HepG2 (cell line): ENCODE results near the gene SMAD7. TPM values are rescaled to one million over a fixed set of nuclear protein-coding genes. Genes with fewer than 3 reads are reported as not detected.

Experiments
- AFF4 ChIP-seq: sonication (generic); formaldehyde crosslinking; IDR thresholded peaks from 2 replicates; pipeline ENCODE4 v1.4.0; 2020; ENCODE audit warnings: missing genetic modification reagents
- EEA1 ChIP-seq: sonication (generic); formaldehyde crosslinking; IDR thresholded peaks from 2 replicates; pipeline ENCODE4 v1.5.1; 2020; ENCODE audit warnings: mild to moderate bottlenecking, missing genetic modification reagents, borderline replicate concordance
- GZF1 ChIP-seq: sonication (generic); formaldehyde crosslinking; IDR thresholded peaks from 2 replicates; pipeline ENCODE4 v1.5.1; 2020; ENCODE audit warnings: mild to moderate bottlenecking, missing genetic modification reagents
- HDAC6 ChIP-seq: fragments of 200-600 bp; sonication (generic); IDR thresholded peaks from 2 replicates; pipeline ENCODE4 v1.7.0; 2017; ENCODE audit warnings: mild to moderate bottlenecking, antibody characterized with exemption, low read length, low read depth
- HHEX ChIP-seq: IDR thresholded peaks from 2 replicates; pipeline ENCODE4 v1.6.1; 2016; ENCODE audit warnings: control low read depth
- KLF12 ChIP-seq: sonication (generic); formaldehyde crosslinking; IDR thresholded peaks from 2 replicates; pipeline ENCODE4 v1.4.0; 2020; ENCODE audit warnings: missing genetic modification reagents, borderline replicate concordance
- LBX2 ChIP-seq: sonication (generic); formaldehyde crosslinking; IDR thresholded peaks from 2 replicates; pipeline ENCODE4 v1.5.0; 2020; ENCODE audit warnings: missing genetic modification reagents, mild to moderate bottlenecking, borderline replicate concordance
- MBD4 ChIP-seq: IDR thresholded peaks from 2 replicates; pipeline ENCODE4 v1.6.1; 2012; ENCODE audit warnings: low read length, inconsistent platforms, borderline replicate concordance
- MEIS1 ChIP-seq: sonication (generic); formaldehyde crosslinking; IDR thresholded peaks from 2 replicates; pipeline ENCODE4 v1.9.0; 2021; ENCODE audit warnings: mild to moderate bottlenecking, missing genetic modification reagents, moderate library complexity, borderline replicate concordance
- NFAT5 ChIP-seq: sonication (generic); formaldehyde crosslinking; IDR thresholded peaks from 2 replicates; pipeline ENCODE4 v1.4.0; 2020; ENCODE audit warnings: missing genetic modification reagents
- RARA ChIP-seq: IDR thresholded peaks from 2 replicates; pipeline ENCODE4 v1.6.1; 2016; ENCODE audit warnings: missing genetic modification reagents, missing compliant biosample characterization
- THAP11 ChIP-seq: IDR thresholded peaks from 2 replicates; pipeline ENCODE4 v1.6.1; 2016; ENCODE audit warnings: missing biosample characterization, missing genetic modification reagents
- ZFY ChIP-seq: sonication (generic); formaldehyde crosslinking; IDR thresholded peaks from 2 replicates; pipeline ENCODE4 v1.4.0; 2020; ENCODE audit warnings: missing genetic modification reagents
- ZNF34 ChIP-seq: sonication (generic); formaldehyde crosslinking; IDR thresholded peaks from 2 replicates; pipeline ENCODE4 v1.4.0; 2020; ENCODE audit warnings: mild to moderate bottlenecking, missing genetic modification reagents, borderline replicate concordance
- ZNF343 ChIP-seq: sonication (generic); formaldehyde crosslinking; IDR thresholded peaks from 2 replicates; pipeline ENCODE4 v1.4.0; 2020; ENCODE audit warnings: mild to moderate bottlenecking, missing genetic modification reagents
- ZNF350 ChIP-seq: sonication (generic); formaldehyde crosslinking; IDR thresholded peaks from 2 replicates; pipeline ENCODE4 v1.4.0; 2020; ENCODE audit warnings: mild to moderate bottlenecking, low read depth, missing genetic modification reagents, borderline replicate concordance
- ZNF552 ChIP-seq: sonication (generic); formaldehyde crosslinking; IDR thresholded peaks from 2 replicates; pipeline ENCODE4 v1.9.0; 2022; ENCODE audit warnings: missing genetic modification reagents, mild to moderate bottlenecking, borderline replicate concordance
- ZNF614 ChIP-seq: IDR thresholded peaks from 2 replicates; pipeline ENCODE4 v1.6.1; 2018; ENCODE audit warnings: missing biosample characterization, missing genetic modification reagents, inconsistent platforms, borderline replicate concordance
- polyA plus RNA-seq, 8 experiments: library from polyadenylated mRNA; depleted of rRNA in 3 of 8; stranded (reverse) in 7 of 8; unstranded in 1 of 8; fragments of >200 nt; fragmentation: Illumina TruSeq in 4 of 8; extraction: Trizol in 4 of 8; gene quantifications; 2 replicates each; pipeline versions ENCODE4 v1.2.1 to v1.2.3, GENCODE V29; 2011 to 2016; ENCODE audit warnings: low read depth in 4 of 8, missing spikeins in 1 of 8, mixed read lengths in 1 of 8; ENCODE audit not compliant: insufficient read depth in 1 of 8
- total RNA-seq, 5 experiments: library from RNA; depleted of rRNA; stranded (reverse); fragments of >200 nt; fragmentation: Illumina TruSeq; extraction: Trizol; gene quantifications; 2 replicates each; pipeline ENCODE4 v1.2.3, GENCODE V29; 2016; ENCODE audit warnings: low read depth in 1 of 5

Gene SMAD7
- total and polyA plus RNA-seq, 2 of the 13 experiments (the other 11 are each of a cell fraction or from before 2014, with no cell fraction given), result 17.4 to 24.7 TPM

GRCh38 chr18:48902023-48902855 is 48.5 kb downstream of the SMAD7 start (continued):
- peak; percentile 62 for TF ChIP-seq THAP11 (CRISPR knock-in tag)
- no peak for TF ChIP-seq AFF4 (CRISPR knock-in tag)
- no peak for TF ChIP-seq ZNF34 (CRISPR knock-in tag)
- peak; percentile 86 for TF ChIP-seq RARA
- TF ChIP-seq HDAC6, result no peak
- TF ChIP-seq LBX2 (CRISPR knock-in tag), result no peak
- TF ChIP-seq EEA1 (CRISPR knock-in tag), result no peak
- TF ChIP-seq GZF1 (CRISPR knock-in tag), result 0 out of 2 replicates have a peak, but pooled peaks have one; percentile 28
- no peak for TF ChIP-seq HHEX (CRISPR knock-in tag)
- TF ChIP-seq ZNF614 (CRISPR knock-in tag), result peak; percentile 75; the same call in 1 of the 2 replicates
- peak; percentile 92 for TF ChIP-seq ZNF350 (CRISPR knock-in tag)
- TF ChIP-seq NFAT5 (CRISPR knock-in tag), result no peak
- no peak for TF ChIP-seq ZNF552 (CRISPR knock-in tag)
- TF ChIP-seq MBD4, result no peak
- no peak for TF ChIP-seq KLF12
- no peak for TF ChIP-seq ZNF343 (CRISPR knock-in tag)
- TF ChIP-seq MEIS1 (CRISPR knock-in tag), result no peak
- TF ChIP-seq ZFY (CRISPR knock-in tag), result peak; percentile 94
